Ishikawa (cell line): ENCODE data around the gene USHBP1.

Experiments used
- CEBPB ChIP-seq: IDR thresholded peaks from 2 replicates; pipeline ENCODE4 v1.6.1; 2012
- CREB1 ChIP-seq: IDR thresholded peaks from 2 replicates; pipeline ENCODE4 v1.6.1; 2012; ENCODE audit warnings: low read depth
- EGR1 ChIP-seq: IDR thresholded peaks from 2 replicates; pipeline ENCODE4 v1.6.1; 2012
- EP300 ChIP-seq: IDR thresholded peaks from 2 replicates; pipeline ENCODE4 v1.6.1; 2012; ENCODE audit warnings: borderline replicate concordance
- FOXM1 ChIP-seq: IDR thresholded peaks from 2 replicates; pipeline ENCODE4 v1.6.1; 2012; ENCODE audit warnings: low read depth, borderline replicate concordance
- NFIC ChIP-seq: IDR thresholded peaks from 2 replicates; pipeline ENCODE4 v1.6.1; 2012
- RAD21 ChIP-seq: IDR thresholded peaks from 2 replicates; pipeline ENCODE4 v1.6.1; 2012; ENCODE audit warnings: low read depth
- TAF1 ChIP-seq: IDR thresholded peaks from 2 replicates; pipeline ENCODE4 v1.6.1; 2012; ENCODE audit warnings: low read depth, mild to moderate bottlenecking
- TCF12 ChIP-seq: IDR thresholded peaks from 2 replicates; pipeline ENCODE4 v1.6.1; 2012; ENCODE audit warnings: low read depth
- TEAD4 ChIP-seq: IDR thresholded peaks from 2 replicates; pipeline ENCODE4 v1.6.1; 2012
- YY1 ChIP-seq: IDR thresholded peaks from 2 replicates; pipeline ENCODE4 v1.6.1; 2012; ENCODE audit warnings: low read depth
- ZBTB7A ChIP-seq: IDR thresholded peaks from 2 replicates; pipeline ENCODE4 v1.6.1; 2012; ENCODE audit warnings: low read depth
- TF ChIP-seq, protein P1 (sequence below): IDR thresholded peaks from 2 replicates; pipeline ENCODE4 v1.6.1; 2012; ENCODE audit warnings: low read depth, mild to moderate bottlenecking
- TF ChIP-seq, protein P2 (sequence below): IDR thresholded peaks from 2 replicates; pipeline ENCODE4 v1.6.1; 2012
- TF ChIP-seq, protein P3 (sequence below): IDR thresholded peaks from 2 replicates; pipeline ENCODE4 v1.6.1; 2012

The USHBP1 gene

GRCh38 chr19:17263712-17264640 lies 569 bp downstream of the USHBP1 start:
- no peak for TF ChIP-seq RAD21
- TF ChIP-seq, protein P1, sequence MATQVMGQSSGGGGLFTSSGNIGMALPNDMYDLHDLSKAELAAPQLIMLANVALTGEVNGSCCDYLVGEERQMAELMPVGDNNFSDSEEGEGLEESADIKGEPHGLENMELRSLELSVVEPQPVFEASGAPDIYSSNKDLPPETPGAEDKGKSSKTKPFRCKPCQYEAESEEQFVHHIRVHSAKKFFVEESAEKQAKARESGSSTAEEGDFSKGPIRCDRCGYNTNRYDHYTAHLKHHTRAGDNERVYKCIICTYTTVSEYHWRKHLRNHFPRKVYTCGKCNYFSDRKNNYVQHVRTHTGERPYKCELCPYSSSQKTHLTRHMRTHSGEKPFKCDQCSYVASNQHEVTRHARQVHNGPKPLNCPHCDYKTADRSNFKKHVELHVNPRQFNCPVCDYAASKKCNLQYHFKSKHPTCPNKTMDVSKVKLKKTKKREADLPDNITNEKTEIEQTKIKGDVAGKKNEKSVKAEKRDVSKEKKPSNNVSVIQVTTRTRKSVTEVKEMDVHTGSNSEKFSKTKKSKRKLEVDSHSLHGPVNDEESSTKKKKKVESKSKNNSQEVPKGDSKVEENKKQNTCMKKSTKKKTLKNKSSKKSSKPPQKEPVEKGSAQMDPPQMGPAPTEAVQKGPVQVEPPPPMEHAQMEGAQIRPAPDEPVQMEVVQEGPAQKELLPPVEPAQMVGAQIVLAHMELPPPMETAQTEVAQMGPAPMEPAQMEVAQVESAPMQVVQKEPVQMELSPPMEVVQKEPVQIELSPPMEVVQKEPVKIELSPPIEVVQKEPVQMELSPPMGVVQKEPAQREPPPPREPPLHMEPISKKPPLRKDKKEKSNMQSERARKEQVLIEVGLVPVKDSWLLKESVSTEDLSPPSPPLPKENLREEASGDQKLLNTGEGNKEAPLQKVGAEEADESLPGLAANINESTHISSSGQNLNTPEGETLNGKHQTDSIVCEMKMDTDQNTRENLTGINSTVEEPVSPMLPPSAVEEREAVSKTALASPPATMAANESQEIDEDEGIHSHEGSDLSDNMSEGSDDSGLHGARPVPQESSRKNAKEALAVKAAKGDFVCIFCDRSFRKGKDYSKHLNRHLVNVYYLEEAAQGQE, result no peak
- TF ChIP-seq, protein P2, sequence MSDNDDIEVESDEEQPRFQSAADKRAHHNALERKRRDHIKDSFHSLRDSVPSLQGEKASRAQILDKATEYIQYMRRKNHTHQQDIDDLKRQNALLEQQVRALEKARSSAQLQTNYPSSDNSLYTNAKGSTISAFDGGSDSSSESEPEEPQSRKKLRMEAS, result no peak
- TF ChIP-seq CEBPB, result no peak
- TF ChIP-seq FOXM1, result no peak
- no peak for TF ChIP-seq TCF12
- no peak for TF ChIP-seq CREB1
- no peak for TF ChIP-seq NFIC
- no peak for TF ChIP-seq EP300
- no peak for TF ChIP-seq YY1
- no peak for TF ChIP-seq TEAD4
- TF ChIP-seq ZBTB7A, result no peak
- no peak for TF ChIP-seq TAF1

GRCh38 chr19:17262557-17262956 lies 2.0 kb downstream of the USHBP1 start:
- TF ChIP-seq, protein P2, result no peak
- TF ChIP-seq RAD21 (no peak), NFIC (no peak), TAF1 (no peak), YY1 (no peak), FOXM1 (no peak), CEBPB (no peak), CREB1 (no peak), EP300 (no peak), ZBTB7A (no peak), TCF12 (no peak), EGR1 (no peak)
- TF ChIP-seq, protein P3, sequence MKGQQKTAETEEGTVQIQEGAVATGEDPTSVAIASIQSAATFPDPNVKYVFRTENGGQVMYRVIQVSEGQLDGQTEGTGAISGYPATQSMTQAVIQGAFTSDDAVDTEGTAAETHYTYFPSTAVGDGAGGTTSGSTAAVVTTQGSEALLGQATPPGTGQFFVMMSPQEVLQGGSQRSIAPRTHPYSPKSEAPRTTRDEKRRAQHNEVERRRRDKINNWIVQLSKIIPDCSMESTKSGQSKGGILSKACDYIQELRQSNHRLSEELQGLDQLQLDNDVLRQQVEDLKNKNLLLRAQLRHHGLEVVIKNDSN, result no peak
- TF ChIP-seq, protein P1, result no peak

DNA sequence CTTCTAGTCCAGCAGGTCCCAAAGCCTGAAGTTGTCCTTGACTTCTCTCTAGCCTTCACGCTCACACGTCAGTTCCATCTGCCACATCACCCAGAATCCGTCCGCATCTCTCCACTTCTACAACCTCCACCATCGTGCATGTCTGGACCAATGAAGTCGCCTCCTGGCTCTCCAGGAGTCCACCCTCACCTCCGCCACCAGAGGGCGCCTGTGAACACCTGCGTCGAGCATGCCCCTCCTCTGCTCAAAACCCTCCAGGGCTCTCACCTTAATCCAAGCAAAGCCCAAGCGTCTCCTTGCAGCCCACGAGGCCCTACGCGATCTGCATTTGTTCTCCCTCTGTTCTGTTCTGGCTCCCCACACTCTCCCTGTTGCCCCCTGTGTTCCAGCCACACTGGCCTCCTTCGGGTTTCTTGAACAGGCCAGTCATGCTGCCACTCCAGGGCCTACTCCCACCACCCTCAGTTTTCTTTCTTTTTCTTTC lies 3.7 kb downstream of the USHBP1 start:
- peak; percentile 72 for TF ChIP-seq RAD21
- TF ChIP-seq, protein P2, result peak; percentile 68
- TF ChIP-seq CREB1, result no peak
- no peak for TF ChIP-seq EP300
- TF ChIP-seq TCF12, result no peak
- no peak for TF ChIP-seq FOXM1
- TF ChIP-seq EGR1, result no peak
- TF ChIP-seq, protein P3, result no peak
- TF ChIP-seq YY1, result no peak

GRCh38 chr19:17259934-17260333 lies 4.6 kb downstream of the USHBP1 start:
- TF ChIP-seq, protein P2, result no peak
- no peak for TF ChIP-seq YY1
- no peak for TF ChIP-seq EP300
- no peak for TF ChIP-seq TCF12
- TF ChIP-seq, protein P3, result no peak
- TF ChIP-seq TAF1, result no peak
- no peak for TF ChIP-seq TEAD4
- TF ChIP-seq FOXM1, result no peak
- TF ChIP-seq CEBPB, result no peak
- no peak for TF ChIP-seq RAD21
- TF ChIP-seq, protein P1, result no peak
- TF ChIP-seq NFIC, result no peak
